Loucy (cell line): Measurements from ENCODE around the gene NFATC1.

Experiments used
- EZH2phosphoT487 ChIP-seq: fragments of 200-600 bp; IDR thresholded peaks from 2 replicates; pipeline ENCODE4 v1.6.1; 2018; ENCODE audit warnings: antibody characterized with exemption, mild to moderate bottlenecking, moderate library complexity, borderline replicate concordance
- TF ChIP-seq, protein P1 (sequence below): fragments of 200-600 bp; sonication (generic); conservative IDR thresholded peaks from 2 replicates; pipeline ENCODE4 v1.5.1; 2014; ENCODE audit warnings: mild to moderate bottlenecking, antibody characterized with exemption, low read length

DNA sequence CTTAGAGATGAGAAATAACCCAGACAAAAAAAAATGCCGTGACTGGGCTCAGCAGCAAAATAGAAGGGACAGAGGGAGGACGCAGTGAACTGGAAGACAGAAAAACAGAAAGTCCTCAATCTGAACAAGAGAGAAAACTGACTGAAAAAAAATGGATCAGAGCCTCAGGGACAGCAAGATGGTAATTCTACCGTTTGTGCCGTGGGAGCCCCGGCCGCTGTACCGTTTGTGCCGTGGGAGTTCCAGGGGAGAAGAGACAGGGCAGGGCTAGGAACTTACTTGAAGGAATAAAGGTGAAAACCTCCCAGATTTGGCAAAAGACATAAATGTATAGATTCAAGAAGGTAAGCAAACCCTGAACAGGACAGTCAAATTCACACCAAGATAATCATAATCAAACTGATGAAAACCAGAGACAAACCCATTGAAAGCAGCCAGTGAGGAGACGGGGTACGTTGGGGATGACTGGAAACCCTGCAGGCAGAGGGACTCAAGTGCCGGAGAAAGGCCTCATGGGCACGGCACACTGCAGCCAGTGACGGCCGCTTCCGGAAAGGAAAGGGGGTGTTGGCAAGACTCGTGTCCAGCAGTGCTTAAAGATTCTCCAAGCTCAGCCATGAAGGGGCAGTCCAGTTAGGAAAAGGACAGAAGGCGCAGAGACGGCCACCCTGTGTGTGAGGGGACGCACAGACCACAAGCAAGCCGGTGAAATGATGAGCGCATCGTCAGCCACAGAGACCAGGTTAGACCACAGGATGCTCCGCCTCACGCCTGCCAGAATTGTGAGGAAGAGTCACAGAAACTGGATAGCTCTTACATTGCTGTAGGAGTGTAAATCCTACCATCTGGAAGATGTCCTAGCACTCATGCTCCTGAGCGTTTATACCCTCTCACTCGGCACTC, 40.0 kb upstream of the NFATC1 start:
- TF ChIP-seq EZH2phosphoT487, result no peak
- TF ChIP-seq, protein P1, sequence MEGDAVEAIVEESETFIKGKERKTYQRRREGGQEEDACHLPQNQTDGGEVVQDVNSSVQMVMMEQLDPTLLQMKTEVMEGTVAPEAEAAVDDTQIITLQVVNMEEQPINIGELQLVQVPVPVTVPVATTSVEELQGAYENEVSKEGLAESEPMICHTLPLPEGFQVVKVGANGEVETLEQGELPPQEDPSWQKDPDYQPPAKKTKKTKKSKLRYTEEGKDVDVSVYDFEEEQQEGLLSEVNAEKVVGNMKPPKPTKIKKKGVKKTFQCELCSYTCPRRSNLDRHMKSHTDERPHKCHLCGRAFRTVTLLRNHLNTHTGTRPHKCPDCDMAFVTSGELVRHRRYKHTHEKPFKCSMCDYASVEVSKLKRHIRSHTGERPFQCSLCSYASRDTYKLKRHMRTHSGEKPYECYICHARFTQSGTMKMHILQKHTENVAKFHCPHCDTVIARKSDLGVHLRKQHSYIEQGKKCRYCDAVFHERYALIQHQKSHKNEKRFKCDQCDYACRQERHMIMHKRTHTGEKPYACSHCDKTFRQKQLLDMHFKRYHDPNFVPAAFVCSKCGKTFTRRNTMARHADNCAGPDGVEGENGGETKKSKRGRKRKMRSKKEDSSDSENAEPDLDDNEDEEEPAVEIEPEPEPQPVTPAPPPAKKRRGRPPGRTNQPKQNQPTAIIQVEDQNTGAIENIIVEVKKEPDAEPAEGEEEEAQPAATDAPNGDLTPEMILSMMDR, result no peak
